Activated T-helper 2 cell treated with anti-CD3 and anti-CD28 coated beads, Interferon-gamma antibody, Interleukin-2, Interleukin-4, amounts not matched to agents 10 μg/mL and 5 μg/mL and 100 μg/mL, durations not matched to agents 14 hours and 24 hours and 36 hours (primary cell): Measurements from ENCODE around the gene GLIS1. TPM values are rescaled to one million over a fixed set of nuclear protein-coding genes. Genes with fewer than 3 reads are reported as not detected.

Experiments
- DNase-seq: peaks from one replicate; pipeline ENCODE4 v3.0.0; 2021; ENCODE audit warnings: low spot score
- H3K27ac Mint-ChIP-seq: one replicate; pipeline ENCODE4 v1.8.0; 2021; ENCODE audit warnings: mixed read lengths
- H3K27me3 Mint-ChIP-seq: one replicate; pipeline ENCODE4 v1.8.0; 2021; ENCODE audit warnings: low read depth, mixed read lengths
- H3K36me3 Mint-ChIP-seq: one replicate; pipeline ENCODE4 v1.8.0; 2021; ENCODE audit warnings: low read depth, mixed read lengths
- H3K4me1 Mint-ChIP-seq: one replicate; pipeline ENCODE4 v1.8.0; 2021; ENCODE audit warnings: low read depth, mixed read lengths
- H3K4me3 Mint-ChIP-seq: one replicate; pipeline ENCODE4 v1.8.0; 2021; ENCODE audit warnings: low read depth, mild to moderate bottlenecking, moderate library complexity, mixed read lengths
- H3K9me3 Mint-ChIP-seq: one replicate; pipeline ENCODE4 v1.8.0; 2021; ENCODE audit warnings: mixed read lengths
- intact Hi-C: fragments of 100-400 bp; cut with micrococcal nuclease; formaldehyde crosslinking; loops from one replicate; pipeline ENCODE4 v1.15.1; 2023
- total RNA-seq: library from RNA; stranded (reverse); gene quantifications from 2 replicates; pipeline ENCODE4 v1.2.3, GENCODE V29; 2022

Gene GLIS1
- total RNA-seq, 1 donor from 2014 or later: not detected

GRCh38 chr1:53694718-53695091 is 44.3 kb downstream of the GLIS1 start:
- peaks cover 2% of the 10 kb centered on the region for H3K27me3 Mint-ChIP-seq
- H3K27ac Mint-ChIP-seq: no peak overlapping the region
- no peak for DNase-seq
- H3K9me3 Mint-ChIP-seq: no peaks in the 10 kb centered on the region
- intact Hi-C loops: no loop called here
- H3K4me3 Mint-ChIP-seq: no peak overlapping the region
- no peaks in the 10 kb centered on the region for H3K4me1 Mint-ChIP-seq
- no peaks in the 10 kb centered on the region for H3K36me3 Mint-ChIP-seq

- Mint-ChIP-seq H3K4me1 (no peaks in the 10 kb centered on the region), H3K4me3 (no peak overlapping the region), H3K27me3 (peaks cover 2% of the 10 kb centered on the region), H3K9me3 (no peaks in the 10 kb centered on the region), H3K27ac (no peak overlapping the region), H3K36me3 (no peaks in the 10 kb centered on the region)
- no peak for DNase-seq
- intact Hi-C loops: no loop called here
Measured at GRCh38 chr1:53693773-53694717, 44.9 kb downstream of the GLIS1 start.

GRCh38 chr1:53693339-53693738 is 45.6 kb downstream of the GLIS1 start:
- intact Hi-C loops: no loop called here
- Mint-ChIP-seq H3K36me3 (no peaks in the 10 kb centered on the region), H3K4me1 (no peaks in the 10 kb centered on the region), H3K9me3 (no peaks in the 10 kb centered on the region), H3K27me3 (peaks cover 2% of the 10 kb centered on the region), H3K4me3 (no peak overlapping the region), H3K27ac (no peak overlapping the region)
- no peak for DNase-seq

- intact Hi-C loops: no loop called here
- Mint-ChIP-seq H3K9me3 (no peaks in the 10 kb centered on the region), H3K36me3 (no peaks in the 10 kb centered on the region), H3K27ac (no peak overlapping the region), H3K4me3 (no peak overlapping the region), H3K27me3 (peaks cover 2% of the 10 kb centered on the region), H3K4me1 (no peaks in the 10 kb centered on the region)
- no peak for DNase-seq
Measured at GRCh38 chr1:53691326-53691725, 47.6 kb downstream of the GLIS1 start.

- Mint-ChIP-seq H3K9me3 (no peaks in the 10 kb centered on the region), H3K36me3 (no peaks in the 10 kb centered on the region), H3K4me3 (no peak overlapping the region), H3K27ac (no peak overlapping the region), H3K27me3 (peaks cover 8% of the 10 kb centered on the region), H3K4me1 (no peaks in the 10 kb centered on the region)
- DNase-seq: no peak
- intact Hi-C loops: no loop called here
Measured at GRCh38 chr1:53690411-53690810, 48.6 kb downstream of the GLIS1 start.

- Mint-ChIP-seq H3K27me3 (peaks cover 12% of the 10 kb centered on the region), H3K4me1 (no peaks in the 10 kb centered on the region), H3K36me3 (no peaks in the 10 kb centered on the region), H3K9me3 (no peaks in the 10 kb centered on the region), H3K4me3 (no peak overlapping the region), H3K27ac (no peak overlapping the region)
- no peak for DNase-seq
- intact Hi-C loops: no loop called here
Measured at GRCh38 chr1:53689736-53690326, 49.1 kb downstream of the GLIS1 start.

- intact Hi-C loops: no loop called here
- Mint-ChIP-seq H3K27me3 (peaks cover 16% of the 10 kb centered on the region), H3K9me3 (no peaks in the 10 kb centered on the region), H3K4me3 (no peak overlapping the region), H3K27ac (no peak overlapping the region), H3K4me1 (no peaks in the 10 kb centered on the region), H3K36me3 (no peaks in the 10 kb centered on the region)
- no peak for DNase-seq
Measured at GRCh38 chr1:53689223-53689622, 49.7 kb downstream of the GLIS1 start.

GRCh38 chr1:53688381-53689102 is 50.4 kb downstream of the GLIS1 start:
- H3K36me3 Mint-ChIP-seq: no peaks in the 10 kb centered on the region
- DNase-seq: no peak
- no peak overlapping the region for H3K4me3 Mint-ChIP-seq
- H3K27me3 Mint-ChIP-seq: peaks cover 20% of the 10 kb centered on the region
- no peak overlapping the region for H3K27ac Mint-ChIP-seq
- intact Hi-C loops: no loop called here
- no peaks in the 10 kb centered on the region for H3K9me3 Mint-ChIP-seq
- no peaks in the 10 kb centered on the region for H3K4me1 Mint-ChIP-seq

- Mint-ChIP-seq H3K36me3 (no peaks in the 10 kb centered on the region), H3K27ac (no peak overlapping the region), H3K9me3 (no peaks in the 10 kb centered on the region), H3K4me1 (no peaks in the 10 kb centered on the region), H3K27me3 (peaks cover 20% of the 10 kb centered on the region), H3K4me3 (no peak overlapping the region)
- intact Hi-C loops: no loop called here
- no peak for DNase-seq
Measured at GRCh38 chr1:53687901-53688300, 51.1 kb downstream of the GLIS1 start.

- no peak for DNase-seq
- Mint-ChIP-seq H3K27ac (no peak overlapping the region), H3K27me3 (peaks cover 23% of the 10 kb centered on the region), H3K9me3 (no peaks in the 10 kb centered on the region), H3K4me1 (no peaks in the 10 kb centered on the region), H3K4me3 (no peak overlapping the region), H3K36me3 (no peaks in the 10 kb centered on the region)
- intact Hi-C loops: no loop called here
Measured at GRCh38 chr1:53687426-53687825, 51.5 kb downstream of the GLIS1 start.

GRCh38 chr1:53686965-53687267 is 52.0 kb downstream of the GLIS1 start:
- Mint-ChIP-seq H3K36me3 (no peaks in the 10 kb centered on the region), H3K27me3 (peaks cover 26% of the 10 kb centered on the region)

GRCh38 chr1:53686091-53686964 is 52.6 kb downstream of the GLIS1 start:
- H3K36me3 Mint-ChIP-seq: no peaks in the 10 kb centered on the region
- no peaks in the 10 kb centered on the region for H3K9me3 Mint-ChIP-seq
- H3K27ac Mint-ChIP-seq: no peak overlapping the region
- H3K27me3 Mint-ChIP-seq: peaks cover 28% of the 10 kb centered on the region
- no peak for DNase-seq
- H3K4me1 Mint-ChIP-seq: peaks cover 4% of the 10 kb centered on the region
- intact Hi-C loops: no loop called here
- no peak overlapping the region for H3K4me3 Mint-ChIP-seq

More at GRCh38 chr1:53686965-53687267, 52.0 kb downstream of the GLIS1 start:
- Mint-ChIP-seq H3K9me3 (no peaks in the 10 kb centered on the region), H3K4me3 (no peak overlapping the region), H3K4me1 (peaks cover 2% of the 10 kb centered on the region), H3K27ac (no peak overlapping the region)
- intact Hi-C loops: no loop called here
- no peak for DNase-seq
